SU-DHL-6 (cell line): ENCODE data around the gene MIPEP.

ENCODE experiments used
- H2AFZ ChIP-seq: fragments of 200-600 bp; sonication (generic); 2 replicates; pipeline ENCODE4 v1.6.1; 2014; ENCODE audit warnings: low read depth, mild to moderate bottlenecking, moderate library complexity, mixed read lengths, antibody characterized with exemption, low read length; ENCODE audit not compliant: severe bottlenecking
- H3F3A ChIP-seq: fragments of 200-600 bp; shearing (Covaris generic); 2 replicates; pipeline ENCODE4 v1.6.0; 2016; ENCODE audit warnings: antibody characterized with exemption, mild to moderate bottlenecking; ENCODE audit not compliant: insufficient read depth
- H3K27ac ChIP-seq: fragments of 200-600 bp; sonication (generic); 2 replicates; pipeline ENCODE4 v1.5.1; 2016; ENCODE audit warnings: low read depth, mild to moderate bottlenecking, low read length, moderate library complexity, mixed read lengths
- H3K27me3 ChIP-seq: fragments of 200-600 bp; sonication (generic), shearing (Covaris generic); 2 replicates; pipeline ENCODE4 v1.6.0; 2014; ENCODE audit warnings: mild to moderate bottlenecking, low read length
- H3K36me3 ChIP-seq: fragments of 200-600 bp; sonication (generic); 2 replicates; pipeline ENCODE4 v1.6.1; 2014; ENCODE audit warnings: mild to moderate bottlenecking, low read length, mixed read lengths
- H3K4me2 ChIP-seq: fragments of 300-600, 200-600 bp; shearing (Covaris generic), sonication (generic); 2 replicates; pipeline ENCODE4 v1.6.0; 2014; ENCODE audit warnings: low read length, low read depth, mild to moderate bottlenecking; ENCODE audit not compliant: poor library complexity, severe bottlenecking
- H3K4me3 ChIP-seq: fragments of 200-600 bp; sonication (generic); 2 replicates; pipeline ENCODE4 v1.5.1; 2014; ENCODE audit warnings: antibody characterized with exemption, low read length, mild to moderate bottlenecking, mixed read lengths; ENCODE audit not compliant: insufficient read depth, poor library complexity, severe bottlenecking
- H3K79me2 ChIP-seq: fragments of 200-600 bp; sonication (generic); 2 replicates; pipeline ENCODE4 v1.6.1; 2014; ENCODE audit warnings: mild to moderate bottlenecking, low read length, moderate library complexity; ENCODE audit not compliant: insufficient read depth
- H3K9ac ChIP-seq: fragments of 200-600 bp; sonication (generic); 2 replicates; pipeline ENCODE4 v1.7.0; 2014; ENCODE audit warnings: mild to moderate bottlenecking, low read length
- H3K9me2 ChIP-seq: fragments of 200-600 bp; sonication (generic); replicated peaks from 2 replicates; pipeline ENCODE4 v1.6.1; 2014; ENCODE audit warnings: low read length; ENCODE audit not compliant: insufficient read depth
- H3K9me3 ChIP-seq: fragments of 200-600 bp; sonication (generic); 2 replicates; pipeline ENCODE4 v1.6.1; 2014; ENCODE audit warnings: low read length, mixed read lengths; ENCODE audit not compliant: insufficient read depth
- H4K20me1 ChIP-seq: fragments of 200-600 bp; sonication (generic); 2 replicates; pipeline ENCODE4 v1.6.1; 2014; ENCODE audit warnings: low read depth, mild to moderate bottlenecking, antibody characterized with exemption, low read length, moderate library complexity, mixed read lengths
- EZH2phosphoT487 ChIP-seq: fragments of 200-600 bp; sonication (generic), shearing (Covaris generic); conservative IDR thresholded peaks from 2 replicates; pipeline ENCODE4 v1.6.1; 2018; ENCODE audit warnings: mild to moderate bottlenecking, antibody characterized with exemption, low read length, moderate library complexity, mixed read lengths
- TF ChIP-seq, protein P1 (sequence below): fragments of 200-600 bp; sonication (generic); IDR thresholded peaks from one replicate; pipeline ENCODE4 v1.5.1; 2017; ENCODE audit warnings: antibody characterized with exemption, mild to moderate bottlenecking, low read length, moderate library complexity; ENCODE audit not compliant: insufficient read depth, poor library complexity, severe bottlenecking

MIPEP gene

DNA sequence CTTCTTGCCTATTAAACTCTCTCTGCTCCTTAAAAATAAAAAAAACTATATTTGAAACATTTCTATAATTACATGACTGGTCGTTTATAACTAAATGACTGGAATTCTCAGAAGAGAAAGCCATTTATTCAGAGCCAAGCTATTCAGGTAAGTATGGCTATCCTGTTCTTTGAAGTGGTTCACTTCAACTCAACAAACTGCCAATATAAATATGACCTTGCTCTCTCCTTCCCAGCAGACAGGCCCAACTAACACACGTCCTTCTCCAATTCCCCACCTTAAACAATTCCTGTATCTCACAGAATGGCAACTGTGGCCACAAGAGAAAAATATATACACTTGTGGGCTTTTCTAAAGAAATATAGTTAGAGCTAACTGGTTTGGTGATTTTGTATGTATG is 153.9 kb downstream of the MIPEP start:
- H3K9me3 ChIP-seq, result no peaks in the 10 kb centered on the region
- no peaks in the 10 kb centered on the region for H4K20me1 ChIP-seq
- no peaks in the 10 kb centered on the region for H3K36me3 ChIP-seq
- no peaks in the 10 kb centered on the region for H3K9me2 ChIP-seq
- no peak overlapping the region for H2AFZ ChIP-seq
- no peak overlapping the region for H3K4me3 ChIP-seq
- no peaks in the 10 kb centered on the region for H3K27me3 ChIP-seq
- no peak overlapping the region for H3K4me2 ChIP-seq
- H3F3A ChIP-seq, result no peaks in the 10 kb centered on the region
- no peak for TF ChIP-seq EZH2phosphoT487
- TF ChIP-seq, protein P1, sequence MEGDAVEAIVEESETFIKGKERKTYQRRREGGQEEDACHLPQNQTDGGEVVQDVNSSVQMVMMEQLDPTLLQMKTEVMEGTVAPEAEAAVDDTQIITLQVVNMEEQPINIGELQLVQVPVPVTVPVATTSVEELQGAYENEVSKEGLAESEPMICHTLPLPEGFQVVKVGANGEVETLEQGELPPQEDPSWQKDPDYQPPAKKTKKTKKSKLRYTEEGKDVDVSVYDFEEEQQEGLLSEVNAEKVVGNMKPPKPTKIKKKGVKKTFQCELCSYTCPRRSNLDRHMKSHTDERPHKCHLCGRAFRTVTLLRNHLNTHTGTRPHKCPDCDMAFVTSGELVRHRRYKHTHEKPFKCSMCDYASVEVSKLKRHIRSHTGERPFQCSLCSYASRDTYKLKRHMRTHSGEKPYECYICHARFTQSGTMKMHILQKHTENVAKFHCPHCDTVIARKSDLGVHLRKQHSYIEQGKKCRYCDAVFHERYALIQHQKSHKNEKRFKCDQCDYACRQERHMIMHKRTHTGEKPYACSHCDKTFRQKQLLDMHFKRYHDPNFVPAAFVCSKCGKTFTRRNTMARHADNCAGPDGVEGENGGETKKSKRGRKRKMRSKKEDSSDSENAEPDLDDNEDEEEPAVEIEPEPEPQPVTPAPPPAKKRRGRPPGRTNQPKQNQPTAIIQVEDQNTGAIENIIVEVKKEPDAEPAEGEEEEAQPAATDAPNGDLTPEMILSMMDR, result no peak
- H3K79me2 ChIP-seq, result no peaks in the 10 kb centered on the region
- H3K9ac ChIP-seq, result no peak overlapping the region
- H3K27ac ChIP-seq, result no peak overlapping the region

DNA sequence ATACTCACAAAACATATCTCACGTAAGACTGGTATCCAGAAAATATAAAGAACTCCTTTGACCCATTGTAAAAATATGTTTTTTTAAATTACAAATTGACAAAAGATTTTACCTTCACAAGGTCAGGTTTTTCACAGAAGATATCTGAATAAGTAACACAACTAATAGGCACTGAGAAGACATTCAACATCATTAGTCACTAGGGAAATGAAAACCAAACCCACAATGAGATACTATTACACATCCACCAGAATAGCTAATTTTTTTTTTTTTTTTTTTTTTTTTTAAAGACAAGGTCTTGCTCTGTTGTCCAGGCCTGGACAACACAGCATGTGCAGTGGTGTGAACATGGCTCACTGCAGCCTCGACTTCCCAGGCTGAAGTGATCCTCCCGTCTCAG is 157.5 kb downstream of the MIPEP start:
- Histone ChIP-seq H4K20me1 (no peaks in the 10 kb centered on the region), H3K27me3 (no peaks in the 10 kb centered on the region), H3K36me3 (no peaks in the 10 kb centered on the region), H3K9me3 (no peaks in the 10 kb centered on the region), H3K4me3 (no peak overlapping the region), H3K4me2 (no peak overlapping the region), H3K9ac (no peak overlapping the region), H3K79me2 (no peaks in the 10 kb centered on the region), H3F3A (no peaks in the 10 kb centered on the region), H2AFZ (no peak overlapping the region), H3K9me2 (no peaks in the 10 kb centered on the region), H3K27ac (no peak overlapping the region)
- TF ChIP-seq, protein P1, result no peak
- no peak for TF ChIP-seq EZH2phosphoT487

DNA sequence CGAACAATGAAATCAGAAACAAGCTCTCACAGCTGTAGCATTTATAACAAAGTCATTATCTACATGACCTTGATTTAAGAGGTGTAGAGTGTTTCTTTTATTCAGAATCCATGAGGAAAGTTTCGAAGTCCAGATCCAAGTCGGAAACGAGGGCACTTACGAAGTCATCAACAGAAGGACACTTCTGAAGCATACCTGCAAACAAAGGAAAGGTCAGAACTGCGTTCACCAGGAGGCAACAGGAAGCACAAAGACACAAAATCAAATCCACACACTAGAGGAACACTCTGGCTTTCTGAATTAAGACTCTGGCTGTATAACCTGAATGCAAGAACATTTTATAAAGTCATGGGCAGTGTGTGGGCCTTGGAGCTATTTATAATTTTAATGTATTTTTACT is 158.9 kb downstream of the MIPEP start:
- H3K4me3 ChIP-seq, result no peak overlapping the region
- TF ChIP-seq, protein P1, result no peak
- TF ChIP-seq EZH2phosphoT487, result no peak
- H3K27ac ChIP-seq, result no peak overlapping the region
- no peaks in the 10 kb centered on the region for H3K9me3 ChIP-seq
- H3K4me2 ChIP-seq, result no peak overlapping the region
- no peaks in the 10 kb centered on the region for H3K36me3 ChIP-seq
- no peaks in the 10 kb centered on the region for H4K20me1 ChIP-seq
- H3K9me2 ChIP-seq, result no peaks in the 10 kb centered on the region
- no peaks in the 10 kb centered on the region for H3K27me3 ChIP-seq
- H3K79me2 ChIP-seq, result no peaks in the 10 kb centered on the region
- no peaks in the 10 kb centered on the region for H3F3A ChIP-seq
- no peak overlapping the region for H2AFZ ChIP-seq
- no peak overlapping the region for H3K9ac ChIP-seq

DNA sequence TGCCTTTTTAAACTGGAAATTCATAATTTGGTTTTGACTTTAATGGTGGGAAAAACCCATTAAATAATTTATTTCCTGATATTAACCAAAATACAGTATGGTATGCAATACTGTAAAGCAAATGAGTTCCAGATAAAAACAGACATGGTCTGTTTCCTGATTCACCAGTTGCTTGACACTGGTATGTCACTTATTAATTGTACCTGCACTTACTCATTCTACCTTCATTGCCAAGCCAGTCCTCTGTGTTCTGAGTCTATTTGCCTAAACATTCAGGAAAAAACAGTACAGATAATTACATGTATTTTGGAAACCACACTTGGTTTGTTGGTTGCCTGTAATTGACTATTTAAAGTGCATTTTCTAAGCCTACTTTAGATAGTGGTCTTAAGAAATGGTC is 159.7 kb downstream of the MIPEP start:
- Histone ChIP-seq H3K9me2 (no peaks in the 10 kb centered on the region), H3F3A (no peaks in the 10 kb centered on the region), H3K27ac (no peak overlapping the region), H2AFZ (no peak overlapping the region), H3K4me3 (no peak overlapping the region), H3K4me2 (no peak overlapping the region), H3K79me2 (no peaks in the 10 kb centered on the region), H4K20me1 (no peaks in the 10 kb centered on the region), H3K9me3 (no peaks in the 10 kb centered on the region), H3K9ac (no peak overlapping the region), H3K27me3 (no peaks in the 10 kb centered on the region), H3K36me3 (no peaks in the 10 kb centered on the region)
- TF ChIP-seq EZH2phosphoT487, result no peak
- TF ChIP-seq, protein P1, result no peak
